HepG2 (cell line): ENCODE results near the gene VWCE. TPM values are rescaled to one million over a fixed set of nuclear protein-coding genes. Genes with fewer than 3 reads are reported as not detected.

ENCODE experiments used
- ATAC-seq: fragments of 200-7000 bp; cut with Tn5 transposase; 3 replicates; pipeline ENCODE4 v1.9.1; 2020; ENCODE audit warnings: mild to moderate bottlenecking, moderate library complexity
- BruUV-seq: library from RNA; stranded (reverse); fragments of 400-500 nt; replicated peaks from 2 replicates; lab custom pipeline; 2021; lab: Mats Ljungman, UMichigan
- CTCF ChIA-PET: fragments of 300-600 bp; formaldehyde crosslinking; extraction: SDS; loops from one replicate; lab custom pipeline; 2021; ENCODE audit warnings: low total read pairs, inconsistent platforms, low intra/inter-chr PET ratio; lab: Yijun Ruan, JAX
- POLR2A ChIA-PET: fragments of 350-600 bp; sonication (Branson Sonifier 250); formaldehyde crosslinking; loops from one replicate; lab custom pipeline; 2020; ENCODE audit warnings: antibody characterized with exemption, inconsistent platforms; lab: Yijun Ruan, JAX
- DNase-seq: peaks from one replicate; pipeline ENCODE4 v3.0.0-alpha.2; 2015; ENCODE audit warnings: low spot score
- FAIRE-seq: peaks from 3 replicates; lab custom pipeline; 2011; peaks lifted over from hg19 to GRCh38; lab: Jason Lieb, UNC
- H2AFZ ChIP-seq: one replicate; pipeline ENCODE4 v1.6.1; 2011; ENCODE audit warnings: low read length, inconsistent platforms
- H3K27ac ChIP-seq: fragments of 300-600 bp; 3 replicates; pipeline ENCODE4 v1.8.0; 2011; ENCODE audit warnings: mixed run types, mild to moderate bottlenecking, mixed read lengths, low read length, inconsistent platforms; ENCODE audit not compliant: insufficient read depth; ENCODE audit errors: extremely low read length
- H3K27me3 ChIP-seq, 2 experiments: fragments of 200-600 bp in 1 of 2; 2 replicates in 1 of 2; 3 replicates in 1 of 2; pipeline versions ENCODE4 v1.6.0 to v1.8.0; 2011; ENCODE audit warnings: low read length in 2 of 2, mild to moderate bottlenecking in 2 of 2, moderate library complexity in 2 of 2, inconsistent platforms in 1 of 2; ENCODE audit not compliant: insufficient read depth in 2 of 2, control insufficient read depth in 1 of 2
- H3K36me3 ChIP-seq, 2 experiments: fragments of 200-600 bp in 1 of 2; replicated peaks in 1 of 2; 2 replicates in 1 of 2; 3 replicates in 1 of 2; pipeline versions ENCODE4 v1.5.1 to v1.8.0; 2011; ENCODE audit warnings: low read length in 2 of 2, inconsistent platforms in 1 of 2; ENCODE audit not compliant: insufficient read depth in 2 of 2, control insufficient read depth in 1 of 2
- H3K4me1 ChIP-seq: 2 replicates; pipeline ENCODE4 v1.5.1; 2012; ENCODE audit warnings: low read length, inconsistent platforms; ENCODE audit not compliant: insufficient read depth
- H3K4me2 ChIP-seq: 2 replicates; pipeline ENCODE4 v1.6.0; 2011; ENCODE audit warnings: low read depth, low read length, inconsistent platforms
- H3K4me3 ChIP-seq, 3 experiments: fragments of 200-600 bp in 1 of 3; sonication (generic), shearing (Covaris generic) in 1 of 3; replicated peaks in 1 of 3; 2 replicates each; pipeline ENCODE4 v1.5.1; 2011 to 2016; ENCODE audit warnings: low read length in 3 of 3, inconsistent platforms in 2 of 3, low read depth in 2 of 3, mild to moderate bottlenecking in 2 of 3, control low read depth in 1 of 3, mixed read lengths in 1 of 3; ENCODE audit not compliant: insufficient read depth in 1 of 3
- H3K79me2 ChIP-seq: one replicate; pipeline ENCODE4 v1.6.1; 2011; ENCODE audit warnings: low read length, inconsistent platforms; ENCODE audit not compliant: insufficient read depth
- H3K9ac ChIP-seq: 2 replicates; pipeline ENCODE4 v1.6.0; 2011; ENCODE audit warnings: mild to moderate bottlenecking, low read depth, low read length, inconsistent platforms; ENCODE audit not compliant: insufficient read depth
- H3K9me3 ChIP-seq: 2 replicates; pipeline ENCODE4 v1.5.1; 2012; ENCODE audit warnings: mild to moderate bottlenecking, low read length
- H4K20me1 ChIP-seq: 2 replicates; pipeline ENCODE4 v1.6.0; 2011; ENCODE audit warnings: inconsistent platforms, mild to moderate bottlenecking, low read length, moderate library complexity; ENCODE audit not compliant: insufficient read depth
- GRHL1 ChIP-seq: sonication (generic); formaldehyde crosslinking; conservative IDR thresholded peaks from 2 replicates; pipeline ENCODE4 v1.8.0; 2022; ENCODE audit warnings: missing genetic modification reagents
- KAT2B ChIP-seq: fragments of 150-350 bp; IDR thresholded peaks from 2 replicates; pipeline ENCODE4 v1.6.1; 2014; ENCODE audit warnings: low read depth, low read length, borderline replicate concordance
- NPAS2 ChIP-seq: sonication (generic); formaldehyde crosslinking; IDR thresholded peaks from 2 replicates; pipeline ENCODE4 v1.8.0; 2022; ENCODE audit warnings: mild to moderate bottlenecking, missing genetic modification reagents, borderline replicate concordance
- PLSCR1 ChIP-seq: sonication (generic); formaldehyde crosslinking; IDR thresholded peaks from 2 replicates; pipeline ENCODE4 v1.5.0; 2020; ENCODE audit warnings: missing genetic modification reagents, mild to moderate bottlenecking, borderline replicate concordance
- RARA ChIP-seq: IDR thresholded peaks from 2 replicates; pipeline ENCODE4 v1.6.1; 2016; ENCODE audit warnings: missing genetic modification reagents, missing compliant biosample characterization
- SRF ChIP-seq: IDR thresholded peaks from 2 replicates; pipeline ENCODE4 v1.6.1; 2011; ENCODE audit warnings: mild to moderate bottlenecking, low read depth, low read length, moderate library complexity
- SRSF1 ChIP-seq: fragments of 200-400 bp; formaldehyde crosslinking; optimal IDR thresholded peaks from 2 replicates; pipeline ENCODE3; 2017; ENCODE audit warnings: mild to moderate bottlenecking, low read depth, low read length, moderate library complexity
- ZGPAT ChIP-seq: IDR thresholded peaks from 2 replicates; pipeline ENCODE4 v1.6.1; 2016; ENCODE audit warnings: mild to moderate bottlenecking
- ZNF180 ChIP-seq: sonication (generic); formaldehyde crosslinking; IDR thresholded peaks from 2 replicates; pipeline ENCODE4 v1.4.0; 2020; ENCODE audit warnings: low read depth, missing genetic modification reagents, borderline replicate concordance
- ZNF432 ChIP-seq: sonication (generic); formaldehyde crosslinking; IDR thresholded peaks from 2 replicates; pipeline ENCODE4 v1.5.0; 2020; ENCODE audit warnings: missing genetic modification reagents, mild to moderate bottlenecking, borderline replicate concordance
- ZNF577 ChIP-seq: sonication (generic); formaldehyde crosslinking; IDR thresholded peaks from 2 replicates; pipeline ENCODE4 v1.4.0; 2020; ENCODE audit warnings: mild to moderate bottlenecking, low read depth, missing genetic modification reagents, borderline replicate concordance
- ZNF580 ChIP-seq: IDR thresholded peaks from 2 replicates; pipeline ENCODE4 v1.6.1; 2016; ENCODE audit warnings: low read depth, borderline replicate concordance
- WGBS: methylation state at CpG from one replicate; pipeline ENCODE4 v1.1.6; 2017; ENCODE audit warnings: low lambda C conversion rate; 5-methylcytosine and 5-hydroxymethylcytosine counted together
- in situ Hi-C: cut with HindIII; loops from 2 replicates; pipeline ENCODE4 v1.10.0; 2017; ENCODE audit warnings: low pct_unique_long_range_greater_than_20kb; ENCODE audit not compliant: extremely low pct_ligation_motif_present
- intact Hi-C: fragments of 100-400 bp; cut with micrococcal nuclease; formaldehyde crosslinking; loops from one replicate; pipeline ENCODE4 v1.10.0; 2022; ENCODE audit not compliant: unreplicated experiment
- polyA plus RNA-seq, 8 experiments: library from polyadenylated mRNA; depleted of rRNA in 3 of 8; stranded (reverse) in 7 of 8; unstranded in 1 of 8; fragments of >200 nt; fragmentation: Illumina TruSeq in 4 of 8; extraction: Trizol in 4 of 8; gene quantifications; 2 replicates each; pipeline versions ENCODE4 v1.2.1 to v1.2.3, GENCODE V29; 2011 to 2016; ENCODE audit warnings: low read depth in 4 of 8, missing spikeins in 1 of 8, mixed read lengths in 1 of 8; ENCODE audit not compliant: insufficient read depth in 1 of 8
- total RNA-seq, 5 experiments: library from RNA; depleted of rRNA; stranded (reverse); fragments of >200 nt; fragmentation: Illumina TruSeq; extraction: Trizol; gene quantifications; 2 replicates each; pipeline ENCODE4 v1.2.3, GENCODE V29; 2016; ENCODE audit warnings: low read depth in 1 of 5
- TF ChIP-seq, protein P1 (sequence below): sonication (generic); formaldehyde crosslinking; IDR thresholded peaks from 2 replicates; pipeline ENCODE4 v1.9.0; 2021; ENCODE audit warnings: missing genetic modification reagents, borderline replicate concordance

Gene VWCE
- total and polyA plus RNA-seq, 2 of the 13 experiments (the other 11 are each of a cell fraction or from before 2014, with no cell fraction given) = 27.6 to 58.3 TPM

DNA sequence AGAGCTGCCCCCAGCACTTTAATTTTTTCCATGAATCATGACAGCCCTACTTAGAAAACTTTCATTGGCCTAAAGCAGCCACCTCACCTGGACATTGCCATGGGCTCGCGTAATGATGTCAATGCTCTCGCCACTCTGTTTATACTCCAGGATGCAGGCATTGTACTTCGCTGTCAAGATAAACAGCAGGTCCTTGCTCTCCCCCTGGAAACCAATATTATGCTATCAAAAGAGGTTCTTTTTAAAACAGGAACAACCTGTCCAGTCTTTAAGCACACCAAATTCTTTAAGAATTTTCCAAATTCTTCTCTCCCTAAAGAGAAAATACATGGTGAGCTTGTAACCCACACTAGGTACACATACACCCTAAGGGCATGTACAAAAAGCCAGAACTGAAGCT is 34.8 kb upstream of the VWCE start:
- FAIRE-seq (no peak), DNase-seq (no peak), ATAC-seq (no peak)
- Histone ChIP-seq H3K4me3 (no peak overlapping the region), H3K4me1 (peaks cover 52% of the 10 kb centered on the region), H2AFZ (no peak overlapping the region), H3K9me3 (no peaks in the 10 kb centered on the region), H4K20me1 (peaks cover 27% of the 10 kb centered on the region), H3K9ac (no peak overlapping the region), H3K36me3 (peaks cover 18 to 52% of the 10 kb centered on the region in 2 experiments), H3K27ac (no peak overlapping the region), H3K4me2 (no peak overlapping the region), H3K27me3 (no peaks in the 10 kb centered on the region; a peak in 1 of 5 replicates), H3K79me2 (peaks cover 79% of the 10 kb centered on the region)
- no TSS peak for BruUV-seq
- POLR2A ChIA-PET = interaction anchor here (0.5 kb wide), 1 partner anchor 99 kb away, joined by 3 read pairs; no protein-coding TSS in a partner anchor
- intact Hi-C loops (loop anchor here (10.0 kb wide), 1 partner anchor 75 kb away; no protein-coding TSS in a partner anchor), in situ Hi-C loops (no loop called here)
- CTCF ChIA-PET = no interaction called here
- TF ChIP-seq ZNF432 (CRISPR knock-in tag) (no peak), ZGPAT (CRISPR knock-in tag) (no peak), RARA (no peak), KAT2B (no peak), ZNF180 (CRISPR knock-in tag) (no peak), SRF (no peak), SRSF1 (no peak), ZNF580 (CRISPR knock-in tag) (no peak), NPAS2 (no peak), PLSCR1 (CRISPR knock-in tag) (no peak), ZNF577 (CRISPR knock-in tag) (no peak), GRHL1 (CRISPR knock-in tag) (no peak)
- TF ChIP-seq, protein P1, sequence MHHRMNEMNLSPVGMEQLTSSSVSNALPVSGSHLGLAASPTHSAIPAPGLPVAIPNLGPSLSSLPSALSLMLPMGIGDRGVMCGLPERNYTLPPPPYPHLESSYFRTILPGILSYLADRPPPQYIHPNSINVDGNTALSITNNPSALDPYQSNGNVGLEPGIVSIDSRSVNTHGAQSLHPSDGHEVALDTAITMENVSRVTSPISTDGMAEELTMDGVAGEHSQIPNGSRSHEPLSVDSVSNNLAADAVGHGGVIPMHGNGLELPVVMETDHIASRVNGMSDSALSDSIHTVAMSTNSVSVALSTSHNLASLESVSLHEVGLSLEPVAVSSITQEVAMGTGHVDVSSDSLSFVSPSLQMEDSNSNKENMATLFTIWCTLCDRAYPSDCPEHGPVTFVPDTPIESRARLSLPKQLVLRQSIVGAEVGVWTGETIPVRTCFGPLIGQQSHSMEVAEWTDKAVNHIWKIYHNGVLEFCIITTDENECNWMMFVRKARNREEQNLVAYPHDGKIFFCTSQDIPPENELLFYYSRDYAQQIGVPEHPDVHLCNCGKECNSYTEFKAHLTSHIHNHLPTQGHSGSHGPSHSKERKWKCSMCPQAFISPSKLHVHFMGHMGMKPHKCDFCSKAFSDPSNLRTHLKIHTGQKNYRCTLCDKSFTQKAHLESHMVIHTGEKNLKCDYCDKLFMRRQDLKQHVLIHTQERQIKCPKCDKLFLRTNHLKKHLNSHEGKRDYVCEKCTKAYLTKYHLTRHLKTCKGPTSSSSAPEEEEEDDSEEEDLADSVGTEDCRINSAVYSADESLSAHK = no peak
- 96% methylated on average over 4 of the region's 4 CpGs for whole genome bisulfite sequencing
